PC-9 (cell line): ENCODE measurements around the gene ADISSP. TPM values are rescaled to one million over a fixed set of nuclear protein-coding genes. Genes with fewer than 3 reads are reported as not detected.

Source experiments
- BruUV-seq: library from RNA; stranded (reverse); fragments of 400-500 nt; replicated peaks from 2 replicates; lab custom pipeline; 2021; lab: Mats Ljungman, UMichigan
- CTCF ChIA-PET: fragments of 300-600 bp; sonication (Branson Sonifier 250); formaldehyde crosslinking; loops from one replicate; lab custom pipeline; 2022; ENCODE audit warnings: antibody characterized with exemption; lab: Charles Lee
- POLR2A ChIA-PET: fragments of 300-600 bp; sonication (Branson Sonifier 250); formaldehyde crosslinking; loops from one replicate; lab custom pipeline; 2022; ENCODE audit warnings: antibody characterized with exemption; ENCODE audit not compliant: unreplicated experiment; lab: Charles Lee
- DNase-seq, 2 experiments: peaks; one replicate each; pipeline versions ENCODE4 v3.0.0 to v3.0.0-alpha.2; 2015 to 2022; ENCODE audit warnings: mixed read lengths in 1 of 2
- H2AFZ ChIP-seq: fragments of 200-600 bp; sonication (generic); 2 replicates; pipeline ENCODE4 v1.8.1; 2017; ENCODE audit warnings: antibody characterized with exemption
- H3F3A ChIP-seq: fragments of 200-600 bp; sonication (generic); 2 replicates; pipeline ENCODE4 v1.8.1; 2017; ENCODE audit warnings: antibody characterized with exemption, mild to moderate bottlenecking, low read depth; ENCODE audit not compliant: insufficient read depth
- H3K27ac ChIP-seq: fragments of 200-600 bp; sonication (generic); 2 replicates; pipeline ENCODE4 v1.6.1; 2016; ENCODE audit warnings: mixed run types
- H3K27me3 ChIP-seq: fragments of 200-600 bp; sonication (generic); 2 replicates; pipeline ENCODE4 v1.6.1; 2016; ENCODE audit warnings: low read depth, mixed run types; ENCODE audit not compliant: insufficient read depth
- H3K36me3 ChIP-seq: fragments of 200-600 bp; sonication (generic); 2 replicates; pipeline ENCODE4 v1.6.1; 2016; ENCODE audit warnings: low read depth, mixed run types
- H3K4me1 ChIP-seq: fragments of 200-600 bp; sonication (generic); replicated peaks from 2 replicates; pipeline ENCODE4 v1.6.1; 2016; ENCODE audit warnings: mixed run types; ENCODE audit not compliant: insufficient read depth
- H3K4me2 ChIP-seq: fragments of 200-600 bp; sonication (generic); 2 replicates; pipeline ENCODE4 v1.6.1; 2017; ENCODE audit warnings: mixed run types
- H3K4me3 ChIP-seq: fragments of 200-600 bp; sonication (generic); 2 replicates; pipeline ENCODE4 v1.6.1; 2016; ENCODE audit warnings: mixed run types
- H3K79me2 ChIP-seq: fragments of 200-600 bp; sonication (generic); 2 replicates; pipeline ENCODE4 v1.6.1; 2017; ENCODE audit warnings: low read depth, mixed run types
- H3K9me2 ChIP-seq: fragments of 200-600 bp; sonication (generic); 2 replicates; pipeline ENCODE4 v1.8.1; 2017; ENCODE audit warnings: mild to moderate bottlenecking; ENCODE audit not compliant: insufficient read depth
- H3K9me3 ChIP-seq: fragments of 200-600 bp; sonication (generic); 2 replicates; pipeline ENCODE4 v1.8.1; 2016; ENCODE audit warnings: low read depth; ENCODE audit not compliant: insufficient read depth
- H4K20me1 ChIP-seq: fragments of 200-600 bp; sonication (generic); 2 replicates; pipeline ENCODE4 v1.8.1; 2017; ENCODE audit not compliant: insufficient read depth
- CTCF ChIP-seq: fragments of 200-600 bp; sonication (generic); conservative IDR thresholded peaks from 2 replicates; pipeline ENCODE4 v1.6.1; 2017; ENCODE audit warnings: mixed run types, antibody characterized with exemption, mild to moderate bottlenecking, moderate library complexity
- EZH2 ChIP-seq: fragments of 200-600 bp; sonication (generic); IDR thresholded peaks from 2 replicates; pipeline ENCODE4 v1.8.0; 2017; ENCODE audit warnings: antibody characterized with exemption, low read depth
- intact Hi-C: fragments of 100-400 bp; cut with micrococcal nuclease; formaldehyde crosslinking; loops from one replicate; pipeline ENCODE4 v1.10.0; 2022; ENCODE audit not compliant: unreplicated experiment
- total RNA-seq: library from RNA; stranded (reverse); gene quantifications from 2 replicates; pipeline ENCODE4 v1.2.3, GENCODE V29; 2021

The ADISSP gene
- total RNA-seq, 1 experiment from 2014 or later: 86.9 TPM

DNA sequence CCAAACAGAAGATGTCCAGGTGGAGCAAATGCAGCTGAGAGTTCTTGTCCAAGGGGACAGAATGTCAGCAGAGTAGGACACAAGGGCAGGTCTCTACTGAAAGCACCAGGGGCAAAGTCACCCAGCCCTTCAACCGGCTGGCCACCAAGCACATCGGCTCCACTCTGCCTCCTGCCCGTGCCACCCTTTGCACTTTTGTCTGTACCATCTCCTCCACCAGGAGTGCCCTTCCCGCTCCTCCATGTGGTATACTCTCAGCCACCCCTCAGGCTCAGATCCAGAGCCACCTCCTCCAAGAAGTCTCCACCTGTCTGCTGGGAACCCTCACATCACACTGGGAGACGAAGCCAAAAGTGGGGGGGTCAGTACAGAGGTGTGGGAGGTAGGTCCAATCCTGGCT, 39.2 kb downstream of the ADISSP start:
- H3K4me3 ChIP-seq: no peak overlapping the region
- intact Hi-C loops: no loop called here
- no peak overlapping the region for H3K27ac ChIP-seq
- H4K20me1 ChIP-seq: no peaks in the 10 kb centered on the region
- ChIA-PET CTCF (no interaction called here), POLR2A (no interaction called here)
- peaks cover 13% of the 10 kb centered on the region for H3K4me1 ChIP-seq
- no peaks in the 10 kb centered on the region for H3K36me3 ChIP-seq
- no TSS peak for BruUV-seq
- H3K27me3 ChIP-seq: 0 out of 2 replicates have a peak, but pooled peaks cover 5% of the 10 kb centered on the region
- no peak overlapping the region for H2AFZ ChIP-seq
- H3F3A ChIP-seq: peaks cover 8% of the 10 kb centered on the region; the same call in 1 of the 2 replicates
- no peak for DNase-seq
- TF ChIP-seq CTCF (no peak), EZH2 (no peak)
- no peaks in the 10 kb centered on the region for H3K9me2 ChIP-seq
- no peak overlapping the region for H3K4me2 ChIP-seq
- no peaks in the 10 kb centered on the region for H3K9me3 ChIP-seq
- no peaks in the 10 kb centered on the region for H3K79me2 ChIP-seq

- no peaks in the 10 kb centered on the region for H4K20me1 ChIP-seq
- no TSS peak for BruUV-seq
- no peak overlapping the region for H3K27ac ChIP-seq
- 0 out of 2 replicates have a peak, but pooled peaks cover 5% of the 10 kb centered on the region for H3K27me3 ChIP-seq
- no peak overlapping the region for H3K4me3 ChIP-seq
- no peaks in the 10 kb centered on the region for H3K9me3 ChIP-seq
- no peaks in the 10 kb centered on the region for H3K79me2 ChIP-seq
- H2AFZ ChIP-seq: no peak overlapping the region; the same call in 1 of the 2 replicates
- peak in 1 of 2 experiments; percentile 37 for DNase-seq
- intact Hi-C loops: no loop called here
- ChIA-PET POLR2A (interaction anchor here (0.6 to 0.7 kb wide), 2 partner anchors 91 to 332 kb away, joined by 3 to 10 read pairs; no protein-coding TSS in a partner anchor), CTCF (interaction anchor here (0.5 kb wide), 1 partner anchor 30 kb away, joined by 6 read pairs; no protein-coding TSS in a partner anchor)
- no peaks in the 10 kb centered on the region for H3K36me3 ChIP-seq
- peaks cover 8% of the 10 kb centered on the region; the same call in 1 of the 2 replicates for H3F3A ChIP-seq
- peaks cover 13% of the 10 kb centered on the region for H3K4me1 ChIP-seq
- no peaks in the 10 kb centered on the region for H3K9me2 ChIP-seq
- H3K4me2 ChIP-seq: peak overlapping the region; percentile 31; the same call in 1 of the 2 replicates
- TF ChIP-seq CTCF: no peak
- TF ChIP-seq EZH2: no peak
Observed at GRCh38 chr20:3727401-3728021, 40.0 kb downstream of the ADISSP start.

DNA sequence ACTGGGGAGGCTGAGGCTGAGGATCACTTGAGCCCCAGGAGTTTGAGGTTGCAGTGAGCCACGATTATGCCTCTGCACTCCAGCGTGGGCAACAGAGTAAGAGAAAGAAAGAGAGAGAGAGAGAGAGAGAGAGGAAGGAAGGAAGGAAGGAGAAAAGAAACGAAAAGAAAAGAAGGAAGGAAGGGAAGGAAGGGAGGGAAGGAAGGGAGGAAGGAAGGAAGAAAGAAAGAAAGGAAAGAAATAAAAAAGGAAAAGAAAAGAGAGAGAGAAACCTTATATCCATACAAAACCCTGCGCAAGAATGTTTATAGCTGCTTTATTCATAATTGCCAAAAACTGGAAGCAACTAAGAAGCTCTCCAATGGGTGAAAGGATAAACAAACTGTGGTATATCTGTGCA, 43.2 kb downstream of the ADISSP start:
- CTCF ChIA-PET: interaction anchor here (0.7 kb wide), 1 partner anchor 254 kb away, joined by 3 read pairs; no protein-coding TSS in a partner anchor
- BruUV-seq: no TSS peak

More for the DNA sequence above, 43.2 kb downstream of the ADISSP start:
- TF ChIP-seq EZH2: no peak
- no peak for TF ChIP-seq CTCF
- no peaks in the 10 kb centered on the region for H4K20me1 ChIP-seq
- H3K36me3 ChIP-seq: no peaks in the 10 kb centered on the region
- peaks cover 11% of the 10 kb centered on the region; the same call in 1 of the 2 replicates for H3K27me3 ChIP-seq
- no peaks in the 10 kb centered on the region for H3K9me2 ChIP-seq
- H3F3A ChIP-seq: peaks cover 8% of the 10 kb centered on the region; the same call in 1 of the 2 replicates
- H3K79me2 ChIP-seq: no peaks in the 10 kb centered on the region
- H3K27ac ChIP-seq: no peak overlapping the region
- no peaks in the 10 kb centered on the region for H3K9me3 ChIP-seq
- no peak overlapping the region for H3K4me3 ChIP-seq
- no peak overlapping the region for H2AFZ ChIP-seq
- POLR2A ChIA-PET: no interaction called here
- peaks cover 13% of the 10 kb centered on the region for H3K4me1 ChIP-seq
- no peak for DNase-seq
- intact Hi-C loops: no loop called here
- no peak overlapping the region for H3K4me2 ChIP-seq
